ENCODE results near the gene CAMTA1. TPM values are rescaled to one million over a fixed set of nuclear protein-coding genes. Genes with fewer than 3 reads are reported as not detected.

The CAMTA1 gene
- polyA plus RNA-seq, 1 of the 3 experiments (the other 2 are of a cell fraction), result 63.1 TPM

DNA sequence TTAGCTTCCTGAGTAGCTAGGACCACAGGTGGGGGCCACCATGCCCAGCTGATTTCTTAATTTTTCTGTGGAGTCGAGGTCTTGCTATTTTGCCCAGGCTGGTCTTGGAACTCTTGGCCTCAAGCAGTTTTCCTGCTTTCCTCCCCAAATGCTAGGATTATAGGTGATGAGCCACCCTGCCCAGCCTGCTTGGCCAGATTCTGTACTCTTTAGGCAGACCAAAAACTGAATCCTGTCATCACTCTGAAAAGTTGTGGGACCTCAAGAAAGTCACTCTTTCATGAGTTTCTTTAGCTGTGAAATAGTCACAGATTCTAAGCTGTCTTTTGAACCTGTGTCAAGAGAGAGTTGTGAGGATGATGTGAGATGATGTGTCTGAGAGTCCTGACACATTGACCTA lies 105.4 kb downstream of the CAMTA1 start:
- no peak overlapping the region for H3K4me2 ChIP-seq
- TF ChIP-seq USF2 (IDR thresholded peaks at IDR 0.05; ENCODE audit: borderline replicate concordance, low read depth, low read length) (no peak), FOXJ3 (CRISPR knock-in tag; IDR thresholded peaks at IDR 0.05) (no peak), SMC3 (IDR thresholded peaks at IDR 0.05; ENCODE audit: low read depth, low read length) (no peak), SIN3A (IDR thresholded peaks at IDR 0.05; ENCODE audit: borderline replicate concordance, low read depth, low read length) (no peak)
- TF ChIP-seq, protein P1, sequence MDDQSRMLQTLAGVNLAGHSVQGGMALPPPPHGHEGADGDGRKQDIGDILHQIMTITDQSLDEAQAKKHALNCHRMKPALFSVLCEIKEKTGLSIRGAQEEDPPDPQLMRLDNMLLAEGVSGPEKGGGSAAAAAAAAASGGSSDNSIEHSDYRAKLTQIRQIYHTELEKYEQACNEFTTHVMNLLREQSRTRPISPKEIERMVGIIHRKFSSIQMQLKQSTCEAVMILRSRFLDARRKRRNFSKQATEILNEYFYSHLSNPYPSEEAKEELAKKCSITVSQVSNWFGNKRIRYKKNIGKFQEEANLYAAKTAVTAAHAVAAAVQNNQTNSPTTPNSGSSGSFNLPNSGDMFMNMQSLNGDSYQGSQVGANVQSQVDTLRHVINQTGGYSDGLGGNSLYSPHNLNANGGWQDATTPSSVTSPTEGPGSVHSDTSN (IDR thresholded peaks at IDR 0.05), result no peak
- ChIA-PET CTCF (interaction anchor here (0.6 to 3.1 kb wide), 31 partner anchors 8 to 758 kb away, joined by 3 to 17 read pairs (median 4); partner anchors contain the start of gene DNAJC11), POLR2A (no interaction called here)
- peaks cover 3 to 8% of the 10 kb centered on the region in 2 experiments for H3K36me3 ChIP-seq (replicated peaks in 1 of 2; ENCODE audit: control insufficient read depth in 1 of 2, insufficient read depth in 2 of 2, low read length in 1 of 2)
- no peaks in the 10 kb centered on the region for H3K9me2 ChIP-seq
- no peak overlapping the region for H3K27ac ChIP-seq (ENCODE audit: low read depth in 2 of 2, low read length in 1 of 2)
- H3K79me2 ChIP-seq (ENCODE audit: insufficient read depth), result peaks cover 11% of the 10 kb centered on the region
- no peak for DNase-seq
- no peak overlapping the region for H3K4me3 ChIP-seq (ENCODE audit: low read depth in 2 of 2, low read length in 1 of 2)
- no peak overlapping the region for H2AFZ ChIP-seq (ENCODE audit: low read depth)
- no peaks in the 10 kb centered on the region for H3K27me3 ChIP-seq (ENCODE audit: insufficient read depth)
- H3K9me3 ChIP-seq, result no peaks in the 10 kb centered on the region
- no peak overlapping the region for H3K9ac ChIP-seq
- 100% methylated on average over 1 of the region's 1 CpG for WGBS (ENCODE audit: low lambda C conversion rate)
- peaks cover 8% of the 10 kb centered on the region for H3F3A ChIP-seq (replicated peaks; ENCODE audit: insufficient read depth)
- peaks cover 0 to 4% of the 10 kb centered on the region in 2 experiments; a peak in 2 of 4 replicates for H3K4me1 ChIP-seq (ENCODE audit: control insufficient read depth in 1 of 2, insufficient read depth in 2 of 2, low read depth in 1 of 2, low read length in 1 of 2)
- H4K20me1 ChIP-seq (ENCODE audit: insufficient read depth), result 0 out of 2 replicates have a peak, but pooled peaks cover 4% of the 10 kb centered on the region

- Histone ChIP-seq H3K4me2 (no peak overlapping the region), H3F3A (replicated peaks; ENCODE audit: insufficient read depth) (peaks cover 8% of the 10 kb centered on the region), H3K79me2 (ENCODE audit: insufficient read depth) (peaks cover 11% of the 10 kb centered on the region), H3K27me3 (ENCODE audit: insufficient read depth) (no peaks in the 10 kb centered on the region), H3K4me1 (ENCODE audit: control insufficient read depth in 1 of 2, insufficient read depth in 2 of 2, low read depth in 1 of 2, low read length in 1 of 2) (peaks cover 0 to 4% of the 10 kb centered on the region in 2 experiments; a peak in 2 of 4 replicates), H3K9me2 (no peaks in the 10 kb centered on the region), H3K36me3 (replicated peaks in 1 of 2; ENCODE audit: control insufficient read depth in 1 of 2, insufficient read depth in 2 of 2, low read length in 1 of 2) (peaks cover 3 to 8% of the 10 kb centered on the region in 2 experiments), H3K27ac (ENCODE audit: low read depth in 2 of 2, low read length in 1 of 2) (no peak overlapping the region), H2AFZ (ENCODE audit: low read depth) (no peak overlapping the region), H3K9me3 (no peaks in the 10 kb centered on the region), H4K20me1 (ENCODE audit: insufficient read depth) (0 out of 2 replicates have a peak, but pooled peaks cover 4% of the 10 kb centered on the region), H3K9ac (no peak overlapping the region), H3K4me3 (ENCODE audit: low read depth in 2 of 2, low read length in 1 of 2) (no peak overlapping the region)
- ChIA-PET CTCF (interaction anchor here (0.9 to 3.1 kb wide), 6 partner anchors 15 to 316 kb away, joined by 3 to 15 read pairs (median 8); no protein-coding TSS in a partner anchor), POLR2A (no interaction called here)
- WGBS (ENCODE audit: low lambda C conversion rate), result 92% methylated on average over 7 of the region's 7 CpGs
- DNase-seq, result no peak
- TF ChIP-seq NRF1 (IDR thresholded peaks at IDR 0.05; ENCODE audit: low read depth, low read length) (no peak), USF2 (IDR thresholded peaks at IDR 0.05; ENCODE audit: borderline replicate concordance, low read depth, low read length) (no peak), GATA2 (CRISPR knock-in tag; IDR thresholded peaks at IDR 0.05) (no peak), JUND (IDR thresholded peaks at IDR 0.05) (no peak), MEF2A (IDR thresholded peaks at IDR 0.05; ENCODE audit: borderline replicate concordance, low read depth) (no peak), MXI1 (IDR thresholded peaks at IDR 0.05; ENCODE audit: low read depth, low read length) (no peak), FOSL2 (IDR thresholded peaks at IDR 0.05; ENCODE audit: borderline replicate concordance, low read depth) (no peak), EP300 (IDR thresholded peaks at IDR 0.05; ENCODE audit: borderline replicate concordance in 1 of 2, low read depth in 1 of 2, low read length in 1 of 2) (no peak), FOXM1 (IDR thresholded peaks at IDR 0.05; ENCODE audit: low read depth) (no peak), TCF12 (IDR thresholded peaks at IDR 0.05) (no peak)
- TF ChIP-seq, protein P1 (IDR thresholded peaks at IDR 0.05), result no peak
- TF ChIP-seq, protein P2, sequence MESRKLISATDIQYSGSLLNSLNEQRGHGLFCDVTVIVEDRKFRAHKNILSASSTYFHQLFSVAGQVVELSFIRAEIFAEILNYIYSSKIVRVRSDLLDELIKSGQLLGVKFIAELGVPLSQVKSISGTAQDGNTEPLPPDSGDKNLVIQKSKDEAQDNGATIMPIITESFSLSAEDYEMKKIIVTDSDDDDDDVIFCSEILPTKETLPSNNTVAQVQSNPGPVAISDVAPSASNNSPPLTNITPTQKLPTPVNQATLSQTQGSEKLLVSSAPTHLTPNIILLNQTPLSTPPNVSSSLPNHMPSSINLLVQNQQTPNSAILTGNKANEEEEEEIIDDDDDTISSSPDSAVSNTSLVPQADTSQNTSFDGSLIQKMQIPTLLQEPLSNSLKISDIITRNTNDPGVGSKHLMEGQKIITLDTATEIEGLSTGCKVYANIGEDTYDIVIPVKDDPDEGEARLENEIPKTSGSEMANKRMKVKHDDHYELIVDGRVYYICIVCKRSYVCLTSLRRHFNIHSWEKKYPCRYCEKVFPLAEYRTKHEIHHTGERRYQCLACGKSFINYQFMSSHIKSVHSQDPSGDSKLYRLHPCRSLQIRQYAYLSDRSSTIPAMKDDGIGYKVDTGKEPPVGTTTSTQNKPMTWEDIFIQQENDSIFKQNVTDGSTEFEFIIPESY (IDR thresholded peaks at IDR 0.05; ENCODE audit: borderline replicate concordance, low read depth), result no peak
Observed at GRCh38 chr1:6891781-6892579, 106.7 kb downstream of the CAMTA1 start.
